A673 (cell line): ENCODE data around the gene TMEM39A. TPM values are rescaled to one million over a fixed set of nuclear protein-coding genes. Genes with fewer than 3 reads are reported as not detected.

Experiments
- BruUV-seq: library from RNA; stranded (reverse); fragments of 400-500 nt; replicated peaks from 2 replicates; lab custom pipeline; 2021; lab: Mats Ljungman, UMichigan
- CTCF ChIA-PET: fragments of 300-600 bp; sonication (Branson Sonifier 250); formaldehyde crosslinking; loops from one replicate; lab custom pipeline; 2022; ENCODE audit warnings: antibody characterized with exemption; lab: Charles Lee
- POLR2A ChIA-PET: fragments of 300-600 bp; sonication (Branson Sonifier 250); formaldehyde crosslinking; loops from one replicate; lab custom pipeline; 2022; ENCODE audit warnings: antibody characterized with exemption; ENCODE audit not compliant: low non-redundant PET; lab: Charles Lee
- DNase-seq: peaks from one replicate; pipeline ENCODE4 v3.0.0-alpha.2; 2015; ENCODE audit warnings: low spot score
- H3K27ac ChIP-seq: fragments of 200-600 bp; sonication (generic); 2 replicates; pipeline ENCODE4 v1.5.1; 2016; ENCODE audit warnings: mixed run types, low read depth, mild to moderate bottlenecking, mixed read lengths, antibody characterized with exemption, low read length; ENCODE audit not compliant: poor library complexity, severe bottlenecking
- H3K27me3 ChIP-seq: fragments of 200-600 bp; sonication (generic); replicated peaks from 2 replicates; pipeline ENCODE4 v1.6.1; 2017; ENCODE audit warnings: mixed run types, low read depth, mild to moderate bottlenecking, mixed read lengths, antibody characterized with exemption, low read length; ENCODE audit not compliant: insufficient read depth, poor library complexity
- H3K36me3 ChIP-seq: fragments of 200-600 bp; sonication (generic); 2 replicates; pipeline ENCODE4 v1.6.1; 2016; ENCODE audit warnings: mixed run types, mild to moderate bottlenecking, mixed read lengths, antibody characterized with exemption, low read length; ENCODE audit not compliant: insufficient read depth, poor library complexity, severe bottlenecking
- H3K4me1 ChIP-seq: fragments of 200-600 bp; sonication (generic); 2 replicates; pipeline ENCODE4 v1.6.1; 2017; ENCODE audit warnings: mixed run types, mild to moderate bottlenecking, mixed read lengths, antibody characterized with exemption, low read length; ENCODE audit not compliant: insufficient read depth, poor library complexity, severe bottlenecking
- H3K4me3 ChIP-seq: fragments of 200-600 bp; sonication (generic); 2 replicates; pipeline ENCODE4 v1.5.1; 2016; ENCODE audit warnings: low read depth, mixed run types, mild to moderate bottlenecking, mixed read lengths, low read length; ENCODE audit not compliant: poor library complexity, severe bottlenecking
- H3K9me3 ChIP-seq: fragments of 200-600 bp; sonication (generic); 2 replicates; pipeline ENCODE4 v1.6.1; 2016; ENCODE audit warnings: mixed run types, low read depth, mild to moderate bottlenecking, mixed read lengths, antibody characterized with exemption, low read length; ENCODE audit not compliant: poor library complexity, severe bottlenecking
- CTCF ChIP-seq: fragments of 300-800, 200-600 bp; sonication (generic); conservative IDR thresholded peaks from 2 replicates; pipeline ENCODE4 v1.5.1; 2017; ENCODE audit warnings: low read depth, mild to moderate bottlenecking, antibody characterized with exemption, low read length, moderate library complexity, mixed read lengths
- EZH2 ChIP-seq: fragments of 200-600 bp; sonication (generic); IDR thresholded peaks from 2 replicates; pipeline ENCODE4 v1.6.1; 2017; ENCODE audit warnings: borderline replicate concordance, low read depth, mild to moderate bottlenecking, mixed read lengths, antibody characterized with exemption, low read length; ENCODE audit not compliant: poor library complexity, severe bottlenecking
- intact Hi-C: fragments of 100-400 bp; cut with micrococcal nuclease; formaldehyde crosslinking; loops from one replicate; pipeline ENCODE4 v1.10.0; 2022; ENCODE audit not compliant: unreplicated experiment
- total RNA-seq: library from RNA; stranded (reverse); gene quantifications from 2 replicates; pipeline ENCODE4 v1.2.3, GENCODE V29; 2021

TMEM39A gene
- total RNA-seq, 1 experiment from 2014 or later, result 37.0 TPM

GRCh38 chr3:119507404-119507803 lies 44.0 kb upstream of the TMEM39A start:
- H3K4me1 ChIP-seq, result no peaks in the 10 kb centered on the region
- no peak overlapping the region for H3K27ac ChIP-seq
- no peak for TF ChIP-seq CTCF
- no peak for TF ChIP-seq EZH2
- intact Hi-C loops, result no loop called here
- H3K36me3 ChIP-seq, result peaks cover 22% of the 10 kb centered on the region
- ChIA-PET CTCF (no interaction called here), POLR2A (no interaction called here)
- no peak overlapping the region for H3K4me3 ChIP-seq
- BruUV-seq, result no TSS peak
- H3K27me3 ChIP-seq, result no peaks in the 10 kb centered on the region
- H3K9me3 ChIP-seq, result no peaks in the 10 kb centered on the region
- no peak for DNase-seq

- ChIA-PET POLR2A (no interaction called here), CTCF (no interaction called here)
- Histone ChIP-seq H3K9me3 (no peaks in the 10 kb centered on the region), H3K27me3 (no peaks in the 10 kb centered on the region), H3K27ac (no peak overlapping the region), H3K36me3 (peaks cover 22% of the 10 kb centered on the region), H3K4me3 (no peak overlapping the region), H3K4me1 (no peaks in the 10 kb centered on the region)
- no peak for DNase-seq
- intact Hi-C loops, result no loop called here
- TF ChIP-seq EZH2 (no peak), CTCF (no peak)
- BruUV-seq, result no TSS peak
Measured at GRCh38 chr3:119506631-119507030, 43.2 kb upstream of the TMEM39A start.

GRCh38 chr3:119500901-119501300 lies 37.5 kb upstream of the TMEM39A start:
- H3K4me1 ChIP-seq, result peaks cover 11% of the 10 kb centered on the region
- H3K4me3 ChIP-seq, result no peak overlapping the region

More at GRCh38 chr3:119500901-119501300, 37.5 kb upstream of the TMEM39A start:
- Histone ChIP-seq H3K36me3 (peaks cover 13% of the 10 kb centered on the region), H3K9me3 (no peaks in the 10 kb centered on the region), H3K27ac (no peak overlapping the region), H3K27me3 (no peaks in the 10 kb centered on the region)
- POLR2A ChIA-PET, result interaction anchor here (0.7 kb wide), 1 partner anchor 12 kb away, joined by 9 read pairs; no protein-coding TSS in a partner anchor
- intact Hi-C loops, result no loop called here
- TF ChIP-seq CTCF (no peak), EZH2 (no peak)
- CTCF ChIA-PET, result interaction anchor here (0.6 kb wide), 1 partner anchor 213 kb away, joined by 5 read pairs; no protein-coding TSS in a partner anchor
- BruUV-seq, result no TSS peak
- no peak for DNase-seq
